Common myeloid progenitor, CD34-positive (primary cell): ENCODE data around the gene MYH6.
"Not testable (repeated sequence)": the region's sequence is repeated elsewhere in the genome, so short reads cannot be mapped to it uniquely, and the experiment has no call there.

Source experiments
- CTCF ChIA-PET: fragments of 350-600 bp; sonication (Branson Sonifier 250); formaldehyde crosslinking; loops from one replicate; lab custom pipeline; 2021; ENCODE audit warnings: antibody characterized with exemption; lab: Charles Lee
- POLR2A ChIA-PET: fragments of 350-600 bp; sonication (Branson Sonifier 250); formaldehyde crosslinking; loops from one replicate; lab custom pipeline; 2021; ENCODE audit warnings: antibody characterized with exemption; lab: Charles Lee
- DNase-seq, 3 donors: peaks; one replicate each; pipeline versions ENCODE4 v3.0.0 to v3.0.0-alpha.2; 2013
- H3K27ac ChIP-seq, 2 experiments: 1 replicate in 1 of 2; 2 replicates in 1 of 2; pipeline ENCODE4 v1.7.0; 2013; ENCODE audit warnings: inconsistent platforms in 2 of 2, low read length in 2 of 2, mild to moderate bottlenecking in 2 of 2, low read depth in 1 of 2, moderate library complexity in 1 of 2; ENCODE audit not compliant: severe bottlenecking in 2 of 2, insufficient read depth in 1 of 2, poor library complexity in 1 of 2
- H3K27me3 ChIP-seq, 5 experiments: replicated peaks in 2 of 5; 1 replicate in 3 of 5; 2 replicates in 2 of 5; pipeline versions ENCODE4 v1.6.1 to v1.7.0; 2013; ENCODE audit warnings: low read length in 4 of 5, mild to moderate bottlenecking in 2 of 5, moderate library complexity in 2 of 5, inconsistent platforms in 1 of 5; ENCODE audit not compliant: insufficient read depth in 5 of 5, control insufficient read depth in 4 of 5
- H3K36me3 ChIP-seq, 4 experiments: 1 replicate in 2 of 4; 2 replicates in 2 of 4; pipeline versions ENCODE4 v1.6.1 to v1.7.0; 2013; ENCODE audit warnings: low read length in 3 of 4, control low read depth in 1 of 4, mild to moderate bottlenecking in 1 of 4; ENCODE audit not compliant: control insufficient read depth in 4 of 4, insufficient read depth in 4 of 4
- H3K4me1 ChIP-seq, 4 experiments: 1 replicate in 3 of 4; 2 replicates in 1 of 4; pipeline versions ENCODE4 v1.6.1 to v1.7.1; 2013; ENCODE audit warnings: low read length in 3 of 4, mild to moderate bottlenecking in 3 of 4, control low read depth in 1 of 4, inconsistent platforms in 1 of 4, moderate library complexity in 1 of 4; ENCODE audit not compliant: control insufficient read depth in 4 of 4, insufficient read depth in 4 of 4; ENCODE audit errors: control extremely low read depth in 1 of 4
- H3K4me3 ChIP-seq, 7 experiments: 1 replicate in 4 of 7; 2 replicates in 3 of 7; pipeline versions ENCODE4 v1.5.1 to v1.7.0; 2013; ENCODE audit warnings: mild to moderate bottlenecking in 7 of 7, low read length in 6 of 7, moderate library complexity in 6 of 7, inconsistent platforms in 2 of 7, low read depth in 2 of 7, control low read depth in 1 of 7; ENCODE audit not compliant: insufficient read depth in 4 of 7, control insufficient read depth in 1 of 7; ENCODE audit errors: extremely low read depth in 1 of 7
- H3K9me3 ChIP-seq, 5 experiments: 1 replicate in 4 of 5; 2 replicates in 1 of 5; pipeline versions ENCODE4 v1.6.1 to v1.7.1; 2013; ENCODE audit warnings: low read length in 4 of 5, mild to moderate bottlenecking in 2 of 5, inconsistent platforms in 1 of 5, low read depth in 1 of 5, moderate library complexity in 1 of 5; ENCODE audit not compliant: control insufficient read depth in 4 of 5, insufficient read depth in 2 of 5; ENCODE audit errors: control extremely low read depth in 1 of 5
- WGBS: methylation state at CpG from one replicate; pipeline ENCODE4 v1.1.5; 2013; ENCODE audit not compliant: insufficient coverage; 5-methylcytosine and 5-hydroxymethylcytosine counted together

Gene MYH6

DNA sequence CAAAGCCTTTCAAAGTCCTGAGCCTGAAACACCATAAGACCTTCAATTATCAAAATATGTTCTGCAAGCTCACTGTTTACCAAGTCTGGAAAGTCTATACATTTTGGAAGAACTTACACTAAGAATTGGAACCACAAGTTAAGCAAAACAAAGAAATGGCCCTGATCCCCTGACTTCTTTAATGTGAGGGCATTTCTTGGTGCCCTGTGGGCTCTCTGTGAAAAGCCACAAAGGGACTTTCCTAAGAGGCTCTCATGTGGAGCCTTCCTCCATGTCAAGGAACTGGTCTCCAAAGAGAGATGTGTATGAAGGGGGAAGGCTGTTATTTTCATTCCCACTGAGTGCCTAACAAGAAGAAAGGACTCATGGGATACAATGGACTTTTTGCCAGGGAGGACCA, 13.5 kb upstream of the MYH6 start:
- POLR2A ChIA-PET, result interaction anchor here (1.2 kb wide), 1 partner anchor 38 kb away, joined by 3 read pairs; no protein-coding TSS in a partner anchor
- peak in 1 of 3 donors; percentile 14 for DNase-seq
- Histone ChIP-seq H3K4me1 (no peaks in the 10 kb centered on the region), H3K27ac (no peak overlapping the region), H3K9me3 (no peaks in the 10 kb centered on the region), H3K36me3 (no peaks in the 10 kb centered on the region), H3K4me3 (no peak overlapping the region), H3K27me3 (no peaks in the 10 kb centered on the region)
- CTCF ChIA-PET, result interaction anchor here (1.5 kb wide), 1 partner anchor 41 kb away, joined by 3 read pairs; no protein-coding TSS in a partner anchor

DNA sequence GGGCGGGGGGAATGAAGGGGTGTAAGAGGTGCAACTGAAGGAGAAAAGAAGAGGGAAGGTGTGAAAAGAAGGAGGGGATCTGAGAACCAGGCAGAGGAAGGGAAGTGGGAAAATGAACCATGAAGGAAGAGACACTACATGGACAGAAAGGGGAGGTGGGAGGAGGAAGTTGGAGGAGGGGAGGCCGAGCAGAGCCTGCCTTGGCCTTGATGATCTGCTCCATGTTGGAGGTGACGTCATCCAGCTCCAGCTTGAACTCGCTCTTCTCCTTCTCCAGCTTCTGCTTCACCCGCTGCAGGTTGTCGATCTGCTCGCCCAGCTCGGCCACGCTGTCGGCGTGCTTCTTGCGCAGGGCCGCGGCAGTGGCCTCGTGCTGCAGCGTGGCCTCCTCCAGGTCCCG, 11.6 kb upstream of the MYH6 start:
- H3K36me3 ChIP-seq, H3K4me3 ChIP-seq, H3K27ac ChIP-seq, H3K9me3 ChIP-seq, H3K4me1 ChIP-seq, DNase-seq, H3K27me3 ChIP-seq, POLR2A ChIA-PET: not testable (repeated sequence)
- 92% methylated on average over 1 of the region's 17 CpGs for WGBS
- CTCF ChIA-PET, result interaction anchor here (2.4 kb wide), 1 partner anchor 39 kb away, joined by 6 read pairs; no protein-coding TSS in a partner anchor

DNA sequence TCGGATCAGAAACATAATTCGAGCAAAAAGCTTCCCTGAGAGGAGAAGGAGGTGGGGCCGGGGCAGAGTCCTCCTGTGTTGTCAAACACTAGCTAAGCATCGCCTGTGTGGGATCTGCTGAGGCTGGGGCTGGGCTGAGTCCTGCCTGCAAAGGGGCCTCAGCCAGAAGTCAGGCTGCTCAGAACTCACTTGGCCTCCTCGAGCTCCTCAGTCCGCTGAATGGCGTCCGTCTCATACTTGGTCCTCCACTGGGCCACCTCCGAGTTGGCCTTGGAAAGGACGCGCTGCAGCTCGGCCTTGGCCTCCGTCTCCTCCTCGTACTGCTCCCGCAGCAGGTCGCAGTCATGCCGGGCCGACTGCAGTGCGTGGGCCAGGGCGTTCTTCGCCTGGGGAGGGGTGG, 9.9 kb upstream of the MYH6 start:
- Histone ChIP-seq H3K27me3 (peaks cover 0 to 2% (median 0%) of the 10 kb centered on the region in 5 experiments), H3K27ac (no peak overlapping the region), H3K4me3 (no peak overlapping the region), H3K4me1 (no peaks in the 10 kb centered on the region), H3K36me3 (no peaks in the 10 kb centered on the region), H3K9me3 (no peaks in the 10 kb centered on the region)
- 98% methylated on average over 18 of the region's 21 CpGs for WGBS
- DNase-seq, result no peak
- ChIA-PET POLR2A (no interaction called here), CTCF (interaction anchor here (1.2 to 2.4 kb wide), 5 partner anchors 8 to 38 kb away, joined by 3 to 6 read pairs (median 5); no protein-coding TSS in a partner anchor)

DNA sequence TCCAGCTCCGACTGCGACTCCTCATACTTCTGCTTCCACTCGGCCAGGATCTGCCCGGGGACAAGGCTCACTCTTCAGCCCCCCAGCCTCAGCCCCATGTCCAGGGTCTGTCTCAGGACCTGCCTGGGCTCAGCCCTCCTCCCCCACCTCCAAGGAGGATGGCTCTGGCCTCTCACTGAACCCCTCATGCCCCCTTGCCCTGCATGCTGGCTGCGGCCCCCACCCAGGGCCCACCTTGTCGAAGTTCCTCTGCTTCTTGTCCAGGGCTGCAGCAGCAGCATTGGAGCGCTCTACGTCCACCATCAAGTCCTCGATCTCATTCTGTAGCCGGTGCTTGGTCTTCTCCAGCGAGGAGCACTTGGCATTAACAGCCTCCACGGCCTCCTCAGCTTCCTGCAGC, 9.2 kb upstream of the MYH6 start:
- WGBS, result 92% methylated on average over 10 of the region's 12 CpGs
- H3K27me3 ChIP-seq, H3K27ac ChIP-seq, H3K9me3 ChIP-seq, H3K4me3 ChIP-seq, H3K36me3 ChIP-seq, POLR2A ChIA-PET, DNase-seq, H3K4me1 ChIP-seq: not testable (repeated sequence)
- CTCF ChIA-PET, result interaction anchor here (1.2 to 1.8 kb wide), 5 partner anchors 9 to 30 kb away, joined by 3 to 6 read pairs (median 4); no protein-coding TSS in a partner anchor

DNA sequence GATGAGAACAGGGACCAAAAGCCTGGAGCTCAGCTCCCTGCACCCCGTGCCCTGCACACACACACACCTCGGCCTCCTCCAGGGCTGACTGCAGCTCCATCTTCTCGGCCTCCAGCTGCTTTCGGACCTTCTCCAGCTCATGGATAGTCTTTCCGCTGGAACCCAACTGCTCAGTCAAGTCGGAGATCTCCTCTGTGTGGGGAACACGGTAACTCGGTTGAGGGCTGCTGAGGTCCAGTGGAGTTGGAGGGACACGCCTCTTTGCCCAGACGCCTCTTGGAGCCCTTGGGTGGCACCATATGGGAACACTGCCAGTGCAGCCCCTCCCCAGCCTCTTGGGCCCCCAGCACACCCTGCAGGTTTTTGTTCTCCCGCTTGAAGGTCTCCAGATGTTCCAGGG, 8.7 kb upstream of the MYH6 start:
- Histone ChIP-seq H3K27ac (no peak overlapping the region), H3K4me1 (no peaks in the 10 kb centered on the region), H3K27me3 (peaks cover 0 to 2% (median 0%) of the 10 kb centered on the region in 5 experiments), H3K36me3 (no peaks in the 10 kb centered on the region), H3K9me3 (no peaks in the 10 kb centered on the region), H3K4me3 (no peak overlapping the region)
- CTCF ChIA-PET, result interaction anchor here (0.8 to 1.7 kb wide), 4 partner anchors 9 to 31 kb away, joined by 3 to 5 read pairs (median 3); no protein-coding TSS in a partner anchor
- POLR2A ChIA-PET, result no interaction called here
- 95% methylated on average over 11 of the region's 11 CpGs for WGBS
- no peak for DNase-seq

DNA sequence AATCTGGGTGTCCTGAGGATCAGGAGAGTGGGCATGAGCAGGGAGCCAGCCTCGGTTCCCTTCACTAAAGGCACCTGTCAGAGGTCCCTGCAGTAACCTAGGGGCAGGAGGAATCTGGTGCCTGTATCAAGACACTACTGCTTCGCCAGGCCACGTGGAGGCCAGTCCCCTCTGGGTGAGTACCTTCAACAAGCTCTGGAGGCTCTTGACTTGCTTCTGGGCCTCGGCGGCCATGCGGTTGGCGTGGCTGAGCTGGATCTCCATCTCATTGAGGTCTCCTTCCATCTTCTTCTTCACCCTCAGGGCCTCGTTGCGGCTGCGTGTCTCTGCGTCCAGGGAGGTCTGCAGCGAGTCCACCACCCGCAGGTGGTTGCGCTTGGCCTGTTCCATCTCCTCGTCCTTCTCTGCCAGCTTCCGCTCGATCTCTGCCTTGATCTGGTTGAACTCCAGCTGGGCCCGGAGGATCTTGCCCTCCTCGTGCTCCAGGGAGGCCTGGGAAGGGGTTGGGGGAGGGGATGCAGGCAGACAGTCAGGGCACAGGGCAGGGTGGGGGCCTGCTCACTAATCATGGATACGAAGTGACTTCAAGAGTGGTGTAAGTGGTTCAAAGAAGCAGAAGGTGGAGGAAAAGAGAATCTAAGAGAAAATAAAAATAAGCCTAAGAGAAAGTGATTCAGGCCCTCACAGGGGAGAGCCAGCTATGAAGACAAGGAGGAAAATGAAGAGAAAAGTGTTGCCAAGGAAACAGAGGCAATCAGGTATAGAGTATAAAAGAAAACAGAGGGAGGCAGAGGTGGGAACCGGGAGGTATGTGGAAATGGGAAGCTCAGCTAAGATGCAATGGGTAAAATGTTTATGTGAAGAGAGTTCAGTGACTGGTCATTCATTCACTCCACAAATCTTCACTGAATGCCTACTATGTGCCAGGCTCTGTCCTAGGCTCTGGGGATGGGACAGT, 8.0 kb upstream of the MYH6 start:
- Histone ChIP-seq H3K27me3 (peaks cover 0 to 2% (median 0%) of the 10 kb centered on the region in 5 experiments), H3K4me1 (no peaks in the 10 kb centered on the region), H3K36me3 (no peaks in the 10 kb centered on the region), H3K27ac (no peak overlapping the region), H3K4me3 (no peak overlapping the region), H3K9me3 (no peaks in the 10 kb centered on the region)
- 98% methylated on average over 13 of the region's 21 CpGs for WGBS
- ChIA-PET POLR2A (no interaction called here), CTCF (interaction anchor here (0.6 to 2.0 kb wide), 6 partner anchors 10 to 193 kb away, joined by 3 to 5 read pairs (median 3); partner anchors contain the start of gene MYH7)
- DNase-seq, result no peak
